Hepatic stellate cell (primary cell): ENCODE measurements around the gene FMNL2.

Experiments used
- DNase-seq: peaks from one replicate; pipeline ENCODE4 v3.0.0; 2011; ENCODE audit warnings: low spot score

The FMNL2 gene

DNA sequence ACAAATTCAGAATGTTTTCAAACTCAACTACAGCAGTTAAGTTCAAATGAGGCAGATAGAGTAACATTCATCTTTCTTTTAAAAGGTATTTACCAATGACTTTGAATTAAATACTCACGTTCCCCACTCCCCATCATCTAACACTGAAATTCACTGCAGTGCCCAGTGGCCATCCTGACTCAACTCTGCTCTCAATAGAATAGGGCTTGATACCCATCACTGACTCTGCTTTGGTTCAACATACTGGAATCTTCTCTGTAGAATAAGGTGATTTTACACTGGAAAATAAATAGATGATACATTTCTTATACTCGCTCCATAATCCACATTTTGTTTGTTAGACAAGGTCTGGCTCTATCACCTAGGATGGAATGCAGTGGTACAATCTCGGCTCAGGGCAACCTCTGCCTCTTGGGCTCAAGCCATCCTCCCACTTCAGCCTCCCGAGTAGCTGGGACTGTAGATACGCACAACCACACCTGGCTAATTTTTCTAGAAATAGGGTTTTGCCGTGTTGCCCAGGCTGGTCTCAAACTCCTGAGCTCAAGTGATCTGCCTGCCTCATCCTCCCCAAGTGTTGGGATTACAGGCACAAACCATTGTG is 315.9 kb downstream of the FMNL2 start:
- DNase-seq, result no peak

DNA sequence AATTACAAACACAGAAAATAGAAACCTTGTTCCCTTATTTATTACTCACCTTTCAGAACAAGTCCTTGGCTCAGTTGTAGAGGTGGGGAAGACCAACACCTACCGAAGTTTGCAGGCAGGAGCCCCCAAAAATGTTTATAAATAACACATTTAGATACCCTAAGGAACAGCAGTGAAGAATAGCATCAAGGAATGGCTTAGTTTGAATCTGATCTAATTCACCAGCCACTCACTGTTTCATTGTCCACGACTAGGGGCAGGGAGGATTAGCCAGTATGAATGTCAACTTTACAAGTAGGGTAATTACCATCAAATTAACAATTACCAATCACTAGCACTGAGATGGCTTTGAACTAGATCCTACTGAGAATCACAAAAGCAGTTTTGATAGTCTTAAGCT is 316.9 kb downstream of the FMNL2 start:
- DNase-seq, result no peak

DNA sequence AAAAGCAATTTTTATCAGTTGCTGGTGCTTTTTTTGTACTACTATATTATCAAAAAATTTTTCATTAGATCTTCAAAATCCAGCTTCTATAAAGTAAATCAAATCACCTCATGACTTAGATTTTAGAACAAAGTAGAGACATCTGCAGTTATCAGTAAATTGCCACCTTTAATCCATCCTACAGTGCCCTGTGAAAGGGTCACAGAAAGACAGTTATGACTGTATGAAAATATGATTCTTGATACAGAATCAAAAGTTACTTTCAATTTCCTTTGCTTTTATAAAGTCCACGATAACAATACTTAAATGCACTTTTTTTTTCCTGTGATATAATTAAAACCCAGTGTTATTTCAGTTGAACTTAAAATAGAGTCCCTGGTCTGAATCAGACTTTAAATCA is 320.9 kb downstream of the FMNL2 start:
- no peak for DNase-seq

DNA sequence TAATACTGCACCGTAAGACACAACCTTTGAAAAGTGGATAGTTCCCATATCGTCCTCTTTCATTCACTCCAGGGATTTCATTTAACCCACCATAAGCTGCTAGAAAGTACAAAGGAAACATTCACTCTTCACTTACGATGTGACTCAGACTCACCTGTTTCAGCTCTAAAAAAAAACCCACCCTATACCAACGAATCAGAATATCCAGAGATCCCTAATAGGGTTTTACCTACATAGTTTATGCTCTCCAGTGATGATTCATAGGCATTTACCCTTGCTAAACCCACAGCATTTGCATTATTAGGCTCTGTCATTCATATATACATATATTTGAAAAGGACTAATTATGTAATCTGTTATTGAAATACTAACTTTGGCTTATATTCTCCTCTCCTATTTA is 322.1 kb downstream of the FMNL2 start:
- DNase-seq, result no peak

DNA sequence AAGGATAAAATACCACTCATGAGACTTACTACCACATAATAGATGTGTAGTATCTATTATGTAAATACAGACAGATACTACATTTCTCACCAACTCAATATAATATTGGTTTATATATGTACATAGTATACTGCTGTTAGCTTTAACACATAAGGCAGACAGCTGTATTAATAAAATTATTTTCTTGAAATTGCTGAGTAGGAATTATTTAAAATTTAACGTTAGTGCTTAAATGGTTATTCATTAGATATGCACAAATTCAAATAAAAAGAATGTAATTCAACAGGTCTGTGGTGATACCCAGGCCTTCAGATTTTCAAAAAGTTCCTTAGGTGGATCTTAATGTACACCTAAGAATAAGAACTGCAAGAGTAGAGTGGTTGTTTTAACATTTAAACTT is 323.2 kb downstream of the FMNL2 start:
- DNase-seq, result no peak

DNA sequence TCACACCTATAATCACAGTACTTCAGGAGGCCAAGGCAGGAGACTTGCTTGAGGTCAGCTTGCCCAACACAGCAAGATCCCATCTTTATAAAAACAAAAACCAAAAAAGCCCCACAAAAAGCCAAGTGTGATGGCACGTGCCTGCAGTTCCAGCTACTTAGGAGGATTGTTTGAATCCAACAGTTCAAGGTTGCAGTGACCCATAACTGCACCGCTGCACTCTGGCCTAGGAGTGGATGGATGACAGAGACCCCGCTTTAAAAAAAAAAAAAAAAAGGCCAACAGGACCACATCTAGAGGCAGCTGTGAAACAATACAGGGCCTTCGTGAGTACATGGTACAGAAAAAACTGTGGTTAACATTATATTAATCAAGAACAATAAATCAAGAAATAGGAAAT is 326.1 kb downstream of the FMNL2 start:
- no peak for DNase-seq

DNA sequence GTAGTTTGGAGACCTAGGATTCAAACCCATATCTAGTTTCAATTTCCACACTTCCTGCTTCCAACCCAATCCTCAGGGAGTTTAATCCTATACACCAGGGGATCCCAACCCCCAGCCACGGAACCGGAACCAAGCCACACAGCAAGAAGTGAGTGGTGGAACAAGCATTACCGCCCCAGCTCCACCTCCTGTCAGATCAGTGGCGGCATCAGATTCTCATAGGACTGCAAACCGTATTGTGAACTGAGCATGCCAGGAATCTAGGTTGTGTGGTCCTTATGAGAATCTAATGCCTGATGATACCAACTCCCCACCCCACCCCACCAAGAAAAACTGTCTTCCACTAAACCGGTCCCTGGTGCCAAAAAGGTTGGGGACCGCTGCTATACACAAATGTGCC is 329.8 kb downstream of the FMNL2 start:
- no peak for DNase-seq

DNA sequence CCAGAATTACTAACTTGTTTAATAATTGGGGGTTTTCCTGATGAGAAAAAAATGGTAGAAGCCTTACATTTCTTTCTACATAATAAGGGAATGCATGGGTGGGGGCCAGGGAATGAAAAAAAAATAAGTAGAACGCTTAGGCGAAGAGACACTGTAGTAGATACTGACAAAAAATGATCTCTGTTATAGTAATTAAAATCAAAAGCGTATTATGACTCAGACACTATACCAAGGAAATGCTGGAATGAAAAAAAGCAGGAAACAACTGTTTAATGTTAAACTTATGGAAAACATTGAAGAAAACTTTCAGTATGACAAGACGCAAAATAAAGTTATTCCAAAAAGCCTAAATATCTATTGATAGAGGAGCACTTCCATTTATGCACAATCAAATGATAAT is 339.4 kb downstream of the FMNL2 start:
- no peak for DNase-seq

DNA sequence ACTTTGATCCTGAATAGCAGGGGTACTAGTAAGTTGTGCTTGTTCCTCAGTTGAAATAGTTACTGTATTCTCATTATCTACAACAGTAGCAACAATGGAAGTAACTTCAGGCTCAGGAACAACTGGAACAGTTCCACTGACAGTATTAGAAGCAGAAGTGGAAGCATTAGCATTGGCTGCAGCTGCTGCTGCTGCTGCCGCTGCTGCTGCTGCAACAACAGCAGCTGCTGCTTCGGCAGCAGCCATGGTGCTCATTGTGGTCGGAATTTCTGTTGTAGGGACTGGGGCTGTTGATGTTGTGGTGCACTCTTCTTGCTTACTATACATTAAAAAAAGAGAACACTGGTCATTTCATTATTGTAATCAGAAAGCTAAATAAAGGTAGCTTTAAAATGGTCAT is 341.5 kb downstream of the FMNL2 start:
- DNase-seq, result no peak

DNA sequence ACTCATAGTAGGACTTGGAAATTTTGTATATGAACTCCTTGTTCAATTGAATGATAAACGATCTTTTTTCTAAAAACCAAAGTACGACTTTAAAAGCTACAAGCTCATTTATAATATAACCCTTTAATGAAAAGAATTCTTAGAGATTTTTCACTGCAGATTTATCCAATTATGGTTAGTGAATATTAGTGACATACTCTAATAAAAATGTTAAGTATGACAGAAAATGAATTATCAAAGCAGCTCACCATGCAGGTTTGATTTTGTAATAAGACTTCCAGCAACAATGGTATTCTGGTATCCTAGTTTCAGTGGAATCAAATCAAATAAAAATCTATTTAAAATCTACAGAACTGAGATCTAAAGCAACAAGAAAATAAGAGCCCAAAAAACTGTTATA is 343.8 kb downstream of the FMNL2 start:
- DNase-seq, result no peak

DNA sequence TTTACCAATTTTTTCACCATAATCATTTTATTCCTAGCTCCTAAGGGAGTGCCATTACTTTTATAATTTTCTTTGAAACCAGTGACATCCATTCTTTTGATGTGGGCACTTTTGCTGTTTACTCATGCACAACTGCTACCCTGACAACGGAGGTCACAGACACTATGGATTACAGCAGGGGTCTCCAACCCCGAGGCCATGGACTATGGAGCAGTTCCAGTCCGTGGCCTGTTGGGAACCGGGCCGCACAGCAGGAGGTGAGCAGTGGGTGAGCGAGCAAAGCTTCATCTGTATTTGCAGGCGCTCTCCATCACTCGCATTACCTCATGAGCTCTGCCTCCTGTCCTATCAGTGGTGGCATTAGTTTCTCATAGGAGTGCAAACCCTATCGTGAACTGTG is 347.7 kb downstream of the FMNL2 start:
- DNase-seq, result no peak

DNA sequence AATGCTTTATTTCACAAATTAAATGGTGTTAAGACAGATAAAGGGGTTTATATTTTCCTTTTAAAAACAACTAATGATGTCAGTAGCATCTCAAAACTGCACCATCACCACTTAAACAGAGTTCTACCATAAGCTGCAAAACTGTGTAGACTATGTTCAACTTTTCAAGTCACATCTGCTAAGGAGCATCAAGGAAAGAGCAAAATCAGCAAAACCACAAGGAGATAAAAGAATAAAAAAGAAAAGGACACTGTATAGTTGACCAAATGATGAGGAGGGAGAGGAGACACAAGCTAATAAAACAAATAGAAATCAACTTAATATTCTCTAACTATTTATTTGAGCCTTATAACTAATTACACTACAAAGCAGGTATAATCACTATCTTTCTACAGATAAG is 348.4 kb downstream of the FMNL2 start:
- DNase-seq, result no peak

DNA sequence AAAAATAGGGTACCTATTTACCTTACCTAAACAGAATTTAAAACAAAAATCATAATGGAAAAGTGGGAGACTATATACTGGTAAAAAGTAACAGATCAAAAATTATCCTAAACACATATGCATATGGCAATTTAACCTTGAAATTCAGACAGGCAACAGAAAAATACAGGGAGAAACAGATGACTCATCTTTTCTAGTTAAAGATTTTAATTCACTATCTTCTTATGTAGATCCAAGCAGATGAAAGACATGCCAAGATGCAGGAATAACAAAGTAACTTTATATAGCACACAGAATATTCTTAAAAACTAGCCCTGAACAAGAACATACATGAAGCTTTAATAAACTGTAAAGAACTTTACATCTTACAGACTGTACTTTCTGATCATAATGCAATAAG is 351.3 kb downstream of the FMNL2 start:
- no peak for DNase-seq

DNA sequence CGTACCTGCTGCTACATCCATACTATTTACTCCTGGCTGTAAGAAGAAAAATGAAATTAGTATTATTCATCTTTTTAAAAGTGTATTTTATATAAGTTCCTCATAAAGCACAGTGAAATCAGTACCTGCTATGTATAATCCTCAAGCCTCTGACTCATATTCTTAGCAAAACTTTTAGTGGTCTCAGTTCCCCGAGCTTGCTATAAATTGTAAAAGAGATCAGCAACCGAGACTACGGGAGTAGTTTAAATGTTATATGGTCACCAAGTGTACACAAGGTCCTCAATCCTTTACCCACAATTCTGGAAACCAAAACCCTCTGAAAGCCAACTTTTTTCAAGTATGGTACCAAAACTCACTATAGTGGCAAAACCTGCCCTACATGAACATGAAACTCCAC is 358.1 kb downstream of the FMNL2 start:
- no peak for DNase-seq

DNA sequence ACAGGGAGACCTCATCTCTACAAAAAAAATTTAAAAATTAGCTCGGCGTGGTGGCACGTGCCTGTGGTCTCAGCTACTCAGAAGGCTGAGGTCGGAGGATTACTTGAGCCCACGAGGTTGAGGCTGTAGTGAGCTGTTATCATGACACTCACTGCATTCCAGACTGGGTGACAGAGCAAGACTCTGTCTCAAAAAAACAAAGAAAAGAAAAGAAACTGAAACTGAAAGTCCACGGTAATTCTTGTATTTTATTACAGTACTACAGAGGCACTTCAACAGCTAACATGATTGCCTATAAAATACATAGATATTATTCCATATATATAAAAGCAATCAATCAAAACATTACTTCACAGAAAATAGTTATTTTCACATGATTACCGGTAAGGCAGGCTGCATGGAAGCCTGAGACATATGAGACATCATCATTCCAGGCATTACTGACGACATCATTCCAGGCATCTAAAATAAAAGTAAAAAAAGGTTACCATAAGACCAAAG is 359.2 kb downstream of the FMNL2 start:
- DNase-seq, result peak; percentile 24

DNA sequence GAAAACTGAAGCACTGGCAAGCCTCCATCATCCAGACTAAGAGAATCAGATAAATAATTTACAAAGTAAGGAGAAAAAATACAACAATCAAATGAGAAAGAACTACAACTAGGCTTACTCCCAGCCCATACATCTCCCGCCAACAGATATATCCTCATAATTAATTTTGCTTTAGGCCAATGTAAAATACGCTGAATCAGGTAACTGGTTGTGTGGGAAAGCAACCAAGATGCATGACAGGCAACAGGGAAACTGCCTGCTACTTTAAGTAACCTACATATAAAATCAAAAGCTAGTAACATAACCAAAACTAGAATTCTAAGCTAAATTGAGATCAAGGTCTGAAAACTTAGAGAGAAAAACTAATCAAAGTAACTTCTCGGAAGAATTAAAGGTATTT is 360.8 kb downstream of the FMNL2 start:
- DNase-seq, result no peak

DNA sequence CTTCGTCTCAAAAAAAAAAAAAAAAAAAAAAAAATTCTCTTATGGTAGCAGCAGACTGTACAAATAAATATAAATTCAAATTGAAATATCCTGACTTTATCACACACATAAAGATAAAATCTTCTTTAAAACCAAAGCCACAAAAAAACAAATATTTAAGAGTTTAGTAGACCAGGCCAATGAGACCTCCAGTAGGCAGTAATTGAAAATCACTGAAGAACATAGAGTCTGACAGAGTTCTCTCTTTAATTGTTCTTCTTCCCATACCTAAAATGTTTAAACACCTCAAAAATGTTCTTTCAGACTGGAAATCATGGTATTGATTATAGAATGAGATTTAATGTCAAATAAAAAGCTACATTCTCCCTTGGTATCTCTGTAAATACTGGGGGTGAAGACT is 361.5 kb downstream of the FMNL2 start:
- no peak for DNase-seq
